Measurements from ENCODE around the gene CLK2. TPM values are rescaled to one million over a fixed set of nuclear protein-coding genes. Genes with fewer than 3 reads are reported as not detected.

Gene CLK2
- total RNA-seq, result 32.1 TPM

DNA sequence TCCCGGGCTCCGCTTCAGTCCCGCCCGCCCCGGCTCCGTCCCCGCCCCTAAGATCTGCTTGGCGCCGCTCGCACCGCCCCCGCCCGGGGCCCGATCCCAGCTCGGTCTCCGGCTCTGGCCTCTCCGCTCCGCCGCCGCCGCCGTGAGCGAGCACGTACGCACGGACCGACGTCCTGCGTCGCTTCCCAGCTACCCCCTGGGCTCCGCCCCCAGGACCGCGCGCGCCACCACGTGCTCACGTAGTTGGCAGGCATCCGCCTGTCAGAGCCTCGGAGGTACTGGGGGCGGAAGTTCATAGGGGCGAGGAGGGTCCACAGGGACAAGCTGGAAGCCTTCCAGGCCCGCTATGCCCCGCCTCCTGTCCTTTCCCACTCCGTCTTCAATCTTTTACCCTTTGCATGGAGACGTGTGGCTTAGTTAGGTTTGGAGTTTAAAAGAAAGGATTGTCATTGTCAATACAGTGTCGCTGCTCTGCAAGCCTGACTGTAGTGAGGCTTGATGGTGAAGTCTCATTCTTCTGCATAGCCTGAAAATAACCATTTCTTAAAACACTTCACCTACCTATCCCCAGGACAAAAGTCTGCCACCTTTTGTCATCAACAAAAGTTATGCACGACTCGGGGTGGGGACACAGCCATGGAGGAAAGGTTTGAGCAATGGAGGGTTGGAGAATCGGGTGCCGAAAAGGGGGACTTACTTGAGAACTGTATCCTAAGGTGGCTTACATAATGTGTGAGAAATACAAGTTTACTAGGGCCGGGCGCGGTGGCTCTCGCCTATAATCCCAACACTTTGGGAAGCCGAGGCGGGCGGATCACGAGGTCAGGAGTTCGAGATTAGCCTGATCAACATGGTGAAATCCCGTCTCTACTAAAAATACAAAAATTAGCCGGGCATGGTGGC is at the start of gene CLK2:
Gene CLK2, minus strand, starts transcription at position 162 of the 903 bp plus-strand sequence. CDS start 2,527 bp downstream, outside the sequence.
- H3K27me3 ChIP-seq, result no peaks in the 10 kb centered on the region
- peaks cover 10 to 23% of the 10 kb centered on the region in 2 donors for H3K4me1 ChIP-seq
- intact Hi-C loops (cut with DNase I), result loop anchor here (1.0 to 10.0 kb wide), 4 partner anchors 11 to 289 kb away; partner anchors contain the start of genes ASH1L and SCAMP3
- peak; percentile 73 to 97 for DNase-seq (ENCODE audit: low spot score in 2 of 2)
- TF ChIP-seq, protein P1, sequence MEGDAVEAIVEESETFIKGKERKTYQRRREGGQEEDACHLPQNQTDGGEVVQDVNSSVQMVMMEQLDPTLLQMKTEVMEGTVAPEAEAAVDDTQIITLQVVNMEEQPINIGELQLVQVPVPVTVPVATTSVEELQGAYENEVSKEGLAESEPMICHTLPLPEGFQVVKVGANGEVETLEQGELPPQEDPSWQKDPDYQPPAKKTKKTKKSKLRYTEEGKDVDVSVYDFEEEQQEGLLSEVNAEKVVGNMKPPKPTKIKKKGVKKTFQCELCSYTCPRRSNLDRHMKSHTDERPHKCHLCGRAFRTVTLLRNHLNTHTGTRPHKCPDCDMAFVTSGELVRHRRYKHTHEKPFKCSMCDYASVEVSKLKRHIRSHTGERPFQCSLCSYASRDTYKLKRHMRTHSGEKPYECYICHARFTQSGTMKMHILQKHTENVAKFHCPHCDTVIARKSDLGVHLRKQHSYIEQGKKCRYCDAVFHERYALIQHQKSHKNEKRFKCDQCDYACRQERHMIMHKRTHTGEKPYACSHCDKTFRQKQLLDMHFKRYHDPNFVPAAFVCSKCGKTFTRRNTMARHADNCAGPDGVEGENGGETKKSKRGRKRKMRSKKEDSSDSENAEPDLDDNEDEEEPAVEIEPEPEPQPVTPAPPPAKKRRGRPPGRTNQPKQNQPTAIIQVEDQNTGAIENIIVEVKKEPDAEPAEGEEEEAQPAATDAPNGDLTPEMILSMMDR (IDR thresholded peaks at IDR 0.05), result no peak
- no peaks in the 10 kb centered on the region for H3K9me3 ChIP-seq
- peak within 1 kb of the TSS; percentile 93 to 98 for H3K27ac ChIP-seq
- peak within 1 kb of the TSS; percentile 78 to 97 for H3K4me3 ChIP-seq
- peaks cover 14 to 27% of the 10 kb centered on the region in 2 donors for H3K36me3 ChIP-seq

DNA sequence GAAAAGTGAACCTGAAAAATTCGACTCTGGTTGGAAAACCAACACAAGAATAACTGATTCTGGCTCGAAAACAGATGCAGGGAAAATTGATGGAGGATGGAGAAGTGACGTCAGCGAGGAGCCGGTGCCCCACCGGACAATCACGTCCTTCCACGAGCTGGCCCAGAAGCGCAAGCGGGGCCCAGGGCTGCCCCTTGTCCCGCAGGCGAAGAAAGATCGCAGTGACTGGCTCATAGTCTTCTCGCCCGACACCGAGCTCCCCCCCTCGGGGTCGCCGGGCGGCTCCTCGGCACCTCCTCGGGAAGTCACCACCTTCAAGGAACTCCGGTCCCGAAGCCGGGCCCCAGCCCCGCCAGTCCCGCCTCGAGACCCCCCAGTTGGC is 49.3 kb upstream of the CLK2 start:
- H3K27me3 ChIP-seq, result no peaks in the 10 kb centered on the region
- peaks cover 10 to 20% of the 10 kb centered on the region in 2 donors for H3K36me3 ChIP-seq
- peaks cover 9 to 22% of the 10 kb centered on the region in 2 donors for H3K4me1 ChIP-seq
- DNase-seq (ENCODE audit: low spot score in 2 of 2), result peak in 1 of 2 donors; percentile 78
- intact Hi-C loops (cut with DNase I), result loop anchor here (2.0 to 5.0 kb wide), 4 partner anchors 114 to 240 kb away; partner anchors contain the start of genes ASH1L, MTX1 and SLC50A1
- no peaks in the 10 kb centered on the region for H3K9me3 ChIP-seq
- H3K4me3 ChIP-seq, result peak overlapping the region; percentile 74 to 89
- TF ChIP-seq, protein P1 (IDR thresholded peaks at IDR 0.05), result no peak
- H3K27ac ChIP-seq, result peak overlapping the region; percentile 96 to 97

DNA sequence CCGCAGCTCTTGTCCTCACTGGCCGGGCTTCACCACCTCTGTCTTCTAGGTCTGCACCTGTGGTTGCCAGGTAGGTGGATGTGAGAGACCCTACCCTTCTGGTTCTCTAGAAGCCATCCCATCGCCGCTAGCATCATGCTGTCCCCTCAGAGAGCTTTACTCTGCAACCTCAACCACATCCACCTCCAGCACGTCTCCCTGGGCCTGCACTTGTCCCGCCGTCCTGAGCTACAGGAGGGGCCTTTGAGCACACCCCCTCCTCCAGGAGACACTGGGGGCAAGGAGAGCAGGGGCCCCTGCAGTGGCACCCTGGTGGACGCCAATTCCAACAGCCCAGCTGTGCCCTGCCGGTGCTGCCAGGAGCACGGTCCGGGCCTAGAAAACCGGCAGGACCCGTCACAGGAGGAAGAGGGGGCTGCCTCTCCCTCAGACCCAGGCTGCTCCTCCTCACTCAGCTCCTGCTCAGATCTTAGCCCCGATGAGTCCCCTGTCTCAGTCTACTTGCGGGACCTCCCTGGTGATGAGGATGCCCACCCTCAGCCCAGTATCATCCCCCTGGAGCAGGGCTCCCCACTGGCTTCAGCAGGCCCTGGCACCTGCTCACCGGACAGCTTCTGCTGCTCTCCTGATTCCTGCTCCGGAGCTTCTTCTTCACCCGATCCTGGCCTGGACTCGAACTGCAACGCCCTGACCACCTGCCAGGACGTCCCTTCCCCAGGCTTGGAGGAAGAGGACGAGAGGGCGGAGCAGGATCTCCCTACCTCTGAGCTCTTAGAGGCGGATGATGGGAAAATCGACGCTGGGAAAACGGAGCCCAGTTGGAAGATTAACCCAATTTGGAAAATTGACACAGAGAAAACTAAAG is 48.6 kb upstream of the CLK2 start:
- Histone ChIP-seq H3K27me3 (no peaks in the 10 kb centered on the region), H3K4me1 (peaks cover 9 to 22% of the 10 kb centered on the region in 2 donors), H3K4me3 (peak overlapping the region; percentile 74 to 89), H3K36me3 (peaks cover 6 to 17% of the 10 kb centered on the region in 2 donors), H3K9me3 (no peaks in the 10 kb centered on the region), H3K27ac (peak overlapping the region; percentile 96 to 97)
- intact Hi-C loops (cut with DNase I), result loop anchor here (2.0 to 5.0 kb wide), 4 partner anchors 113 to 241 kb away; partner anchors contain the start of genes ASH1L, MTX1 and SLC50A1
- TF ChIP-seq, protein P1 (IDR thresholded peaks at IDR 0.05), result no peak
- no peak for DNase-seq (ENCODE audit: low spot score in 2 of 2)

DNA sequence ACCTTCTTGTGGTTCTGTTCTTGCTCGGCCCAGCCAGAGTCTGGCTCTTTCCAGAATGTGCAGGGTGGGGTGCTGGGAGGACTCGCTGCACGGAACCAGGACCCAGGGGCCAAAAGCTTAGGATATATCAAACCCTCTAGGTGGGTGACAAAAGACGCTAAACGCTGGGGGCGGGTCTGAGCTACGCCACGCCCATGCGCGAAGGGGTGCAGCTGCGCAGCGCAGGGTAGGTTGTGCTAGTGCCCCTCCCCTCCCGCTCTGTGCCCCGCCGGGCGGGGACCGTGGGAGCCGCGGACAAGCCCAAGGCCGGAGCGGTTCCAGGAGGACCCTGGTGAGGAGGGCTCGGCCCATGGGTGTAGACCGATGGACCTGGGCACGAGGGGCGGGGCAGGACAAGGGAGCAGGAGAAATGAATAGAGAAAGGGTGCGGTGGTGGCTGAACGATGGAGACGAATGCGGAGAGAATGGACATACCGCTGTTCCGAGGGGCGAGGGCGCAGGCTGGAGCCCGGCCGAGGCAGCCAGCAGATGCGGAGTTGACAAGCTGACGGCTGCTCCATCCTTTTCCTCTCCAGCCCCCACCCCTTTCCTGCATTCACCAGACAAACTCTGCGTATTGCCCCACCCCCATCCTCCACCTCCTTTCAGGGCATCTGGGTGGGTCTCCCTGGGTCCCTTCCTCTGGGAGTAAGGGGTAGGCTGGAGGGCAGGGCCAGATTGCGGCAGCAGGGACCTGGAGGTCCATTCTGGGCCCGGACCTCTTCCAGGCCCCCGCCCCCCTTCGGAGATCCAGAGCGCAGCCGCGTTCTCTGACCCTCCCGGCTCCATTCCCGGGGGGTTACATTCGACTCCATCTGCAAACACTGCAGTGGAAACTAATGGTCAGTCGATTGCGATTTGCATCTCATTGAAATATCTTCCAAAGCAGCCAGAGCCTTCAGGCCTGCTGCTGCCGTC is 47.6 kb upstream of the CLK2 start, which contains the start of gene RUSC1:
Gene RUSC1, plus strand, starts transcription at position 234 of the 957 bp plus-strand sequence. CDS start 880 bp downstream, outside the sequence.
- intact Hi-C loops (cut with DNase I), result loop anchor here (5.0 kb wide), 1 partner anchor 129 kb away; no protein-coding TSS in a partner anchor
- H3K4me1 ChIP-seq, result peaks cover 9 to 22% of the 10 kb centered on the region in 2 donors
- no peaks in the 10 kb centered on the region for H3K27me3 ChIP-seq
- TF ChIP-seq, protein P1 (IDR thresholded peaks at IDR 0.05), result no peak
- peak within 1 kb of the TSS; percentile 96 to 97 for H3K27ac ChIP-seq
- H3K4me3 ChIP-seq, result peak within 1 kb of the TSS; percentile 74 to 89
- peaks cover 0 to 9% of the 10 kb centered on the region in 2 donors for H3K36me3 ChIP-seq
- peak; percentile 48 to 92 for DNase-seq (ENCODE audit: low spot score in 2 of 2)
- H3K9me3 ChIP-seq, result no peaks in the 10 kb centered on the region
